Chondrocyte (in vitro differentiated cells): ENCODE measurements around the gene AP5B1. TPM values are rescaled to one million over a fixed set of nuclear protein-coding genes. Genes with fewer than 3 reads are reported as not detected.

Experiments
- DNase-seq: peaks from one replicate; pipeline ENCODE4 v3.0.0; 2021; ENCODE audit warnings: mixed read lengths, low spot score
- H3K27ac Mint-ChIP-seq: one replicate; pipeline ENCODE4 v1.8.0; 2021; ENCODE audit warnings: mild to moderate bottlenecking, moderate library complexity, mixed read lengths; ENCODE audit not compliant: unreplicated experiment
- H3K27me3 Mint-ChIP-seq: 2 replicates; pipeline ENCODE4 v1.8.0; 2021; ENCODE audit warnings: low read depth, mixed read lengths
- H3K36me3 Mint-ChIP-seq: 2 replicates; pipeline ENCODE4 v1.8.0; 2021; ENCODE audit warnings: low read depth, mixed read lengths
- H3K4me1 Mint-ChIP-seq: 2 replicates; pipeline ENCODE4 v1.8.0; 2021; ENCODE audit warnings: low read depth, mild to moderate bottlenecking, mixed read lengths
- H3K4me3 Mint-ChIP-seq: one replicate; pipeline ENCODE4 v1.8.0; 2021; ENCODE audit warnings: mild to moderate bottlenecking, moderate library complexity, mixed read lengths; ENCODE audit not compliant: unreplicated experiment
- H3K9me3 Mint-ChIP-seq: 2 replicates; pipeline ENCODE4 v1.8.0; 2021; ENCODE audit warnings: low read depth, mixed read lengths
- CTCF ChIP-seq: fragments of 200-600 bp; sonication (generic); IDR thresholded peaks from 2 replicates; pipeline ENCODE4 v1.5.0; 2021; ENCODE audit warnings: antibody characterized with exemption, mild to moderate bottlenecking, moderate library complexity
- total RNA-seq: library from RNA; stranded (reverse); gene quantifications from 3 replicates; pipeline ENCODE4 v1.2.1, GENCODE V29; 2021

Gene AP5B1
- total RNA-seq, 1 donor from 2014 or later: 14.1 TPM

GRCh38 chr11:65781962-65782815 lies 1.4 kb upstream of the AP5B1 start:
- no peak overlapping the region for H3K4me3 Mint-ChIP-seq
- H3K4me1 Mint-ChIP-seq: peaks cover 7% of the 10 kb centered on the region
- peaks cover 21% of the 10 kb centered on the region for H3K27me3 Mint-ChIP-seq
- TF ChIP-seq CTCF: no peak
- no peak overlapping the region for H3K27ac Mint-ChIP-seq
- H3K9me3 Mint-ChIP-seq: no peaks in the 10 kb centered on the region
- peaks cover 5% of the 10 kb centered on the region for H3K36me3 Mint-ChIP-seq
- DNase-seq: peak; percentile 72

- no peak overlapping the region for H3K27ac Mint-ChIP-seq
These were observed 581 bp upstream of the AP5B1 start for GRCh38 chr11:65781152-65781961.

GRCh38 chr11:65779919-65780769 lies 632 bp downstream of the AP5B1 start:
- peak; percentile 92 for DNase-seq
- H3K4me3 Mint-ChIP-seq: peak overlapping the region; percentile 88
- TF ChIP-seq CTCF: peak; percentile 98
- peaks cover 3% of the 10 kb centered on the region for H3K36me3 Mint-ChIP-seq
- H3K27ac Mint-ChIP-seq: peak overlapping the region; percentile 81
- no peaks in the 10 kb centered on the region for H3K9me3 Mint-ChIP-seq
- H3K4me1 Mint-ChIP-seq: peaks cover 5% of the 10 kb centered on the region
- H3K27me3 Mint-ChIP-seq: peaks cover 12% of the 10 kb centered on the region

More at GRCh38 chr11:65781152-65781961, 581 bp upstream of the AP5B1 start:
- Mint-ChIP-seq H3K36me3 (peaks cover 5% of the 10 kb centered on the region), H3K9me3 (no peaks in the 10 kb centered on the region), H3K27me3 (peaks cover 20% of the 10 kb centered on the region), H3K4me3 (peak overlapping the region; percentile 19), H3K4me1 (peaks cover 5% of the 10 kb centered on the region)
- peak; percentile 58 for TF ChIP-seq CTCF
- DNase-seq: peak; percentile 79

- TF ChIP-seq CTCF: no peak
- Mint-ChIP-seq H3K9me3 (no peaks in the 10 kb centered on the region), H3K4me3 (peak overlapping the region; percentile 88), H3K4me1 (peaks cover 5% of the 10 kb centered on the region), H3K36me3 (peaks cover 3% of the 10 kb centered on the region), H3K27ac (no peak overlapping the region), H3K27me3 (peaks cover 8% of the 10 kb centered on the region)
- no peak for DNase-seq
These were observed 1.2 kb downstream of the AP5B1 start for GRCh38 chr11:65779669-65779918.
